Measurements from ENCODE around the gene PTCRA.

GRCh38 chr6:42891199-42891722 is 24.6 kb upstream of the PTCRA start:
- TF ChIP-seq EGR1 (IDR thresholded peaks at IDR 0.05; ENCODE audit: low read depth) (no peak), FOSL1 (IDR thresholded peaks at IDR 0.05; ENCODE audit: low read depth) (no peak), POLR2A (IDR thresholded peaks at IDR 0.05; ENCODE audit: borderline replicate concordance, extremely low read depth, insufficient read depth, insufficient read length) (no peak), EZH2 (IDR thresholded peaks at IDR 0.05) (no peak), POLR2AphosphoS5 (IDR thresholded peaks at IDR 0.05; ENCODE audit: low read depth, low read length) (no peak), ZFX (IDR thresholded peaks at IDR 0.05) (no peak), SIN3A (IDR thresholded peaks at IDR 0.05; ENCODE audit: low read depth) (no peak)
- TF ChIP-seq, protein P1, sequence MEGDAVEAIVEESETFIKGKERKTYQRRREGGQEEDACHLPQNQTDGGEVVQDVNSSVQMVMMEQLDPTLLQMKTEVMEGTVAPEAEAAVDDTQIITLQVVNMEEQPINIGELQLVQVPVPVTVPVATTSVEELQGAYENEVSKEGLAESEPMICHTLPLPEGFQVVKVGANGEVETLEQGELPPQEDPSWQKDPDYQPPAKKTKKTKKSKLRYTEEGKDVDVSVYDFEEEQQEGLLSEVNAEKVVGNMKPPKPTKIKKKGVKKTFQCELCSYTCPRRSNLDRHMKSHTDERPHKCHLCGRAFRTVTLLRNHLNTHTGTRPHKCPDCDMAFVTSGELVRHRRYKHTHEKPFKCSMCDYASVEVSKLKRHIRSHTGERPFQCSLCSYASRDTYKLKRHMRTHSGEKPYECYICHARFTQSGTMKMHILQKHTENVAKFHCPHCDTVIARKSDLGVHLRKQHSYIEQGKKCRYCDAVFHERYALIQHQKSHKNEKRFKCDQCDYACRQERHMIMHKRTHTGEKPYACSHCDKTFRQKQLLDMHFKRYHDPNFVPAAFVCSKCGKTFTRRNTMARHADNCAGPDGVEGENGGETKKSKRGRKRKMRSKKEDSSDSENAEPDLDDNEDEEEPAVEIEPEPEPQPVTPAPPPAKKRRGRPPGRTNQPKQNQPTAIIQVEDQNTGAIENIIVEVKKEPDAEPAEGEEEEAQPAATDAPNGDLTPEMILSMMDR (IDR thresholded peaks at IDR 0.05 in 2 of 3, conservative IDR thresholded peaks at IDR 0.05 in 1 of 3; ENCODE audit: borderline replicate concordance in 1 of 3, insufficient read depth in 1 of 3, low read depth in 2 of 3, low read length in 2 of 3), result no peak
- TF ChIP-seq, protein P2, sequence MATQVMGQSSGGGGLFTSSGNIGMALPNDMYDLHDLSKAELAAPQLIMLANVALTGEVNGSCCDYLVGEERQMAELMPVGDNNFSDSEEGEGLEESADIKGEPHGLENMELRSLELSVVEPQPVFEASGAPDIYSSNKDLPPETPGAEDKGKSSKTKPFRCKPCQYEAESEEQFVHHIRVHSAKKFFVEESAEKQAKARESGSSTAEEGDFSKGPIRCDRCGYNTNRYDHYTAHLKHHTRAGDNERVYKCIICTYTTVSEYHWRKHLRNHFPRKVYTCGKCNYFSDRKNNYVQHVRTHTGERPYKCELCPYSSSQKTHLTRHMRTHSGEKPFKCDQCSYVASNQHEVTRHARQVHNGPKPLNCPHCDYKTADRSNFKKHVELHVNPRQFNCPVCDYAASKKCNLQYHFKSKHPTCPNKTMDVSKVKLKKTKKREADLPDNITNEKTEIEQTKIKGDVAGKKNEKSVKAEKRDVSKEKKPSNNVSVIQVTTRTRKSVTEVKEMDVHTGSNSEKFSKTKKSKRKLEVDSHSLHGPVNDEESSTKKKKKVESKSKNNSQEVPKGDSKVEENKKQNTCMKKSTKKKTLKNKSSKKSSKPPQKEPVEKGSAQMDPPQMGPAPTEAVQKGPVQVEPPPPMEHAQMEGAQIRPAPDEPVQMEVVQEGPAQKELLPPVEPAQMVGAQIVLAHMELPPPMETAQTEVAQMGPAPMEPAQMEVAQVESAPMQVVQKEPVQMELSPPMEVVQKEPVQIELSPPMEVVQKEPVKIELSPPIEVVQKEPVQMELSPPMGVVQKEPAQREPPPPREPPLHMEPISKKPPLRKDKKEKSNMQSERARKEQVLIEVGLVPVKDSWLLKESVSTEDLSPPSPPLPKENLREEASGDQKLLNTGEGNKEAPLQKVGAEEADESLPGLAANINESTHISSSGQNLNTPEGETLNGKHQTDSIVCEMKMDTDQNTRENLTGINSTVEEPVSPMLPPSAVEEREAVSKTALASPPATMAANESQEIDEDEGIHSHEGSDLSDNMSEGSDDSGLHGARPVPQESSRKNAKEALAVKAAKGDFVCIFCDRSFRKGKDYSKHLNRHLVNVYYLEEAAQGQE (IDR thresholded peaks at IDR 0.05; ENCODE audit: low read depth), result no peak
